Chondrocyte (in vitro differentiated cells): Measurements from ENCODE around the gene RAX2. TPM values are rescaled to one million over a fixed set of nuclear protein-coding genes. Genes with fewer than 3 reads are reported as not detected.

Experiments
- DNase-seq: peaks from one replicate; pipeline ENCODE4 v3.0.0; 2021; ENCODE audit warnings: mixed read lengths, low spot score
- H3K27ac Mint-ChIP-seq: one replicate; pipeline ENCODE4 v1.8.0; 2021; ENCODE audit warnings: mild to moderate bottlenecking, moderate library complexity, mixed read lengths; ENCODE audit not compliant: unreplicated experiment
- H3K27me3 Mint-ChIP-seq: 2 replicates; pipeline ENCODE4 v1.8.0; 2021; ENCODE audit warnings: low read depth, mixed read lengths
- H3K36me3 Mint-ChIP-seq: 2 replicates; pipeline ENCODE4 v1.8.0; 2021; ENCODE audit warnings: low read depth, mixed read lengths
- H3K4me1 Mint-ChIP-seq: 2 replicates; pipeline ENCODE4 v1.8.0; 2021; ENCODE audit warnings: low read depth, mild to moderate bottlenecking, mixed read lengths
- H3K4me3 Mint-ChIP-seq: one replicate; pipeline ENCODE4 v1.8.0; 2021; ENCODE audit warnings: mild to moderate bottlenecking, moderate library complexity, mixed read lengths; ENCODE audit not compliant: unreplicated experiment
- H3K9me3 Mint-ChIP-seq: 2 replicates; pipeline ENCODE4 v1.8.0; 2021; ENCODE audit warnings: low read depth, mixed read lengths
- total RNA-seq: library from RNA; stranded (reverse); gene quantifications from 3 replicates; pipeline ENCODE4 v1.2.1, GENCODE V29; 2021
- TF ChIP-seq, protein P1 (sequence below): fragments of 200-600 bp; sonication (generic); IDR thresholded peaks from 2 replicates; pipeline ENCODE4 v1.5.0; 2021; ENCODE audit warnings: antibody characterized with exemption, mild to moderate bottlenecking, moderate library complexity

The RAX2 gene
- total RNA-seq, 1 donor from 2014 or later: not detected

DNA sequence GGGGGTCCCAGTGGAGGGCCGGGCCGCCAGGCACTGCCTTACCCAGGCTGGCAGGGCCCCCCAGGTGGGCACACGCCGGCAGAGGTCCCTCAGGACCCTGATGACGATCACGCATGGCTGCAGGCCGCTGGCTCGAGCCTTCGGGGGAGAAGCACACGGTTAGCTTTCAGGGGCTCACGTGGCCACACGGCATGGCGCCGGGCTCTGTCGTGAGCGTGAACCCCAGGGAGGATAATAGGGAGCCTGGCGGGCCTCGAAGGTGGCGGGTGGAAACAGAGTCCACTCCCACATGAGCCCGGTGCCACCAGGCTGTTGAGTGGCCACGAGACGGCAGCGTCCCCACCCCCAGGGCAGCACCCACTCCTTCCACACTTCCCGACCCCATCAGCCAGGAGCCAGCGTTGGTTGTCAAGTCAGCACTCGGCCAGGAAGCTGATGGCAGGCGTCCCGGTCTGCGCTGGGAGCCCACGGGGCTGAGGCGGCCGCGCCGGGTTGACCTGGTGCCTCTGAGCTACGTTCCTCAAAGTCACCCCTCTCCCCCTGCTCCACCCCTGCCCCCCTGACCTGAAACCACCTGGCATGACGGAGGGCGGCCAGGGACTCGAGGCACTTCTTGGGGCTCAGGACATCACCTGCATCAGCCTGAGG, 38.8 kb upstream of the RAX2 start:
- H3K27ac Mint-ChIP-seq: no peak overlapping the region
- no peak for DNase-seq

DNA sequence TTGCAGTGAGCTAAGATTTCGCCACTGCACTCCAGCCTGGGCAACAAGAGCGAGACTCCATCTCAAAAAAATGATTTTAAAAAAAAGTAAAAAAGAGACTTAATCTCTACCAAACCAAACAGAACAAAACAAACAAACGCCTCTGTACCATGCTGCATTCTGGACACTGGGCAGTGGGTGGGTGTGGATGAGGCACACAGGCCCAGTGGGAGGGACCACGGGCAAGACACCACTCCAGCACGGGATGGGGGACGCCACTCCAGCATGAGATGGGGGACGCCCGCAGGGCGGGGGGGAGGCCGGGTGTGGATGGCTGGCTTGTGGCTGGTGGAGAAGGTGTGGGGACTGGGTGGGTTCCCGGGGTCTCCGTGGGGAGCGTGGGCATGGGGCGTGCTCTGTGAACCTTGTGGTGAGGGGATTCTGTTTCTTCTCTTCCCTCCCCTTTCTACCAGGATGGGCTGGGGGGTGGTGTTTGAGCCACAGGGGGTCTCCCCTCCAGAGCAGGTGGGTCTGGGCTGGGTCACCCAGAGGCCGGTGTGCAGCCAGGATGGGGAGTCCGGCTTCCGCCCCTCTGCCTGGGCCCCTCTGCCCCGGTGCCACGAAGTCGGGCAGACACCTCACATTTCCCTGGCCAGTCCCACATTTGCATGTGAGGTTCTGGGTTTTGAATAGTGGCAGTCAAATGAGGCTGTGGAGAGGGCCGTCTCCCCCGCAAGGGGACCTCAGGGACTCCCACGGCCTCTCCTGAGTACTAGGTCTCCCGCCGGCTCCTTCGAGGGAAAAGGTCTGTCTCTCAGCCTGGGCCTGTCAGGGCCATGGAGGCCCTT, 38.1 kb upstream of the RAX2 start:
- TF ChIP-seq, protein P1, sequence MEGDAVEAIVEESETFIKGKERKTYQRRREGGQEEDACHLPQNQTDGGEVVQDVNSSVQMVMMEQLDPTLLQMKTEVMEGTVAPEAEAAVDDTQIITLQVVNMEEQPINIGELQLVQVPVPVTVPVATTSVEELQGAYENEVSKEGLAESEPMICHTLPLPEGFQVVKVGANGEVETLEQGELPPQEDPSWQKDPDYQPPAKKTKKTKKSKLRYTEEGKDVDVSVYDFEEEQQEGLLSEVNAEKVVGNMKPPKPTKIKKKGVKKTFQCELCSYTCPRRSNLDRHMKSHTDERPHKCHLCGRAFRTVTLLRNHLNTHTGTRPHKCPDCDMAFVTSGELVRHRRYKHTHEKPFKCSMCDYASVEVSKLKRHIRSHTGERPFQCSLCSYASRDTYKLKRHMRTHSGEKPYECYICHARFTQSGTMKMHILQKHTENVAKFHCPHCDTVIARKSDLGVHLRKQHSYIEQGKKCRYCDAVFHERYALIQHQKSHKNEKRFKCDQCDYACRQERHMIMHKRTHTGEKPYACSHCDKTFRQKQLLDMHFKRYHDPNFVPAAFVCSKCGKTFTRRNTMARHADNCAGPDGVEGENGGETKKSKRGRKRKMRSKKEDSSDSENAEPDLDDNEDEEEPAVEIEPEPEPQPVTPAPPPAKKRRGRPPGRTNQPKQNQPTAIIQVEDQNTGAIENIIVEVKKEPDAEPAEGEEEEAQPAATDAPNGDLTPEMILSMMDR: no peak
- Mint-ChIP-seq H3K4me1 (peaks cover 3% of the 10 kb centered on the region), H3K27me3 (peaks cover 2% of the 10 kb centered on the region), H3K36me3 (no peaks in the 10 kb centered on the region), H3K9me3 (no peaks in the 10 kb centered on the region), H3K4me3 (no peak overlapping the region), H3K27ac (no peak overlapping the region)
- no peak for DNase-seq

More for the DNA sequence above, 38.8 kb upstream of the RAX2 start:
- no peaks in the 10 kb centered on the region for H3K9me3 Mint-ChIP-seq
- H3K36me3 Mint-ChIP-seq: no peaks in the 10 kb centered on the region
- TF ChIP-seq, protein P1: no peak
- peaks cover 3% of the 10 kb centered on the region for H3K4me1 Mint-ChIP-seq
- H3K4me3 Mint-ChIP-seq: no peak overlapping the region
- peaks cover 2% of the 10 kb centered on the region for H3K27me3 Mint-ChIP-seq

DNA sequence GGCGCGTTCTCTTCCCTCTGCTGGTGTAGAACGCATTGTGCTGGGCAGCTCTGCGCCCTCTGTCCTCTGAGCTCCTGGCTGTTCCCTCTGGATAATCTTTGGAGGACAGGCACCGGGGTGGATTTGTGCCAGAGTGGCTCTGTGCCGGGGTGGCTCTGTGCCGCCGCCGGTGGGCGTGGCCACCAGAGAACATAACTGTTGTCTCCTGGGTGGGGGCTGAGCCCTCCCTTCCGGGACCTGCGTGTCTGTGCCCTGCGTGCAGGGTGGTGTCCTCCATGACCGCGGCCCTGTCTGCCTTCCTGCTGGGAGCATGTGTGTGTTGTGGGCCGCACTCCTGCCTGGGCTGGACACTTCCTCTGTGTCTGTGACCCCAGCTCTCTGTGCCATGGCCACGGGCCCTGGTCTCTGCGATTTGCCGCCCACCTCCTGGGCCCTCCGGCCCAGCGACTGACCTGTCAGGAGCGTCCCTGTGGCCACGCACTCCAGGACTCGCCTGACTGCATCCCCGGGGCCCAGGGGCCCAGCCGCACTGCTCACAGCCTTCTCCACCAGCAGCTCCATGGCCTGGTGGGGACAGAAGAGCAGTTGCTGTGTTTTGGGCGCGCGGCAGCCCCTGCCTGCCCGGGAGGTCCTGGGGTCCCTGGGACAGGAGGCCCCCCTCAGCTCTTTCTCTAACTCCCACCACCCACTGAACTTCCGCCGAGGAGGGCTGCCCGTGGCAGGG, 36.6 kb upstream of the RAX2 start:
- TF ChIP-seq, protein P1: no peak
- H3K27me3 Mint-ChIP-seq: peaks cover 4% of the 10 kb centered on the region
- H3K9me3 Mint-ChIP-seq: no peaks in the 10 kb centered on the region
- peaks cover 3% of the 10 kb centered on the region for H3K4me1 Mint-ChIP-seq
- no peak overlapping the region for H3K27ac Mint-ChIP-seq
- H3K36me3 Mint-ChIP-seq: no peaks in the 10 kb centered on the region
- no peak for DNase-seq
- no peak overlapping the region for H3K4me3 Mint-ChIP-seq

DNA sequence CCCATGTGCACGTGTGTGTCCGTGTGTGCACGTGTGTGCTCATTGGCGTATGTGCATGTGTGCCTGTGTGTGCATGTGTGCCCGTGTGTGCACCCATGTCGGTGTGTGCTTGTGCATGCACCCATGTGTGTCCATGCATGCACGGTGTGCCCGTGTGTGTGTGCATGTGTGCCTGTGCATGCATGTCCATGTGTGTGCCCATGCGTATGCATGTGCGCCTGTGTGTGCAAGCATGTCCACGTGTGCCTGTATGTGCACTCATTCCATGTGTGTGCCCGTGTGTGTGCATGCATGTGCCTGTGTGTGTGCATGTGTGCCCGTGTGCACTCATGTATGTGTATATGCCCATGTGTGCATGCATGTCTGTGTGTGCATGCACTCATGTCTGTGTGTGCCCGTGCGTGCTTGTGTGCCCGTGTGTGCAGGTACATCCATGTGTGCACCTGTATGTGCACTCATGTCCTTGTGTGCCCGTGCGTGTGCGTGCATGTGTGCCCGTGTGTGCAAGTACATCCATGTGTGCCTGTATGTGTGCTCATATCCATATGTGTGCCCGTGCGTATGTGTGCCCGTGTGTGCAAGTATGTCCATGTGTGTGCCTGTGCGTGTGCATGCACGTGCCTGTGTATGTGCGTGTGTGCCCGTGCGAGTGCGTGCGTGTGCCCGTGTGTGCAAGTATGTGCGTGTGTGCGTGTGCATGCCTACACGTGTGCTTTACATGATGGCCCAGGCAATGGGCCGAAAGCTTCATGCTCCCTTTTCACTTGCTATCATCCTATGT, 35.7 kb upstream of the RAX2 start:
- no peak for DNase-seq
- Mint-ChIP-seq H3K27me3 (peaks cover 8% of the 10 kb centered on the region), H3K4me3 (no peak overlapping the region), H3K9me3 (no peaks in the 10 kb centered on the region), H3K27ac (no peak overlapping the region), H3K36me3 (no peaks in the 10 kb centered on the region), H3K4me1 (peaks cover under 1% of the 10 kb centered on the region)
- TF ChIP-seq, protein P1: no peak
